Heart left ventricle (tissue), 13 donors: ENCODE measurements around the gene CDY1B.
"Not testable (repeated sequence)": the region's sequence is repeated elsewhere in the genome, so short reads cannot be mapped to it uniquely, and the experiment has no call there.

ENCODE experiments used
- CTCF ChIP-seq, 12 donors: fragments of 200-600 bp; sonication (generic) in 4 of 12; IDR thresholded peaks; one replicate each; pipeline versions ENCODE4 v1.5.0 to v1.8.0; 2018 to 2022; ENCODE audit warnings: antibody characterized with exemption in 12 of 12, mild to moderate bottlenecking in 5 of 12
- POLR2A ChIP-seq, 2 donors: fragments of 450-650 bp; IDR thresholded peaks; one replicate each; pipeline ENCODE4 v1.6.1; 2017; ENCODE audit warnings: antibody characterized with exemption in 2 of 2, mild to moderate bottlenecking in 2 of 2, moderate library complexity in 2 of 2
- donor health status: ischemic (EF 13 %, LVEDD 7.1; RV severe dilation, severe dysfunction).
- donor health status: DM: no; HTN: yes; CAD: no.
- donor health status: DM: no; HTN: no; CAD: no.
- donor health status: ischemic (EF 25% LVEDD 6.9; RV normal size, moderate dysfunction).
- donor health status: ischemic (EF 25% LVEDD 5.7; RV mildly dilated, moderate dysfunction).
- donor health status: ischemic (EF 35%, LVEDD 5.7; RV mildly dilated, moderate dysfunction).
- donor health status: nonischemic (EF 11% LVEDD 7.7; RV severe dilation, severe dysfunction).
- donor health status: DM: yes; HTN: yes; CAD: no.
- donor health status: PGD.
- donor health status: ischemic (EF 29% LVEDD 5.4; RV normal size, mild dysfunction).
- donor health status: nonischemic (EF 23%, LVEDD 6.1; RV moderate dilation, normal function).

- not testable (repeated sequence) for TF ChIP-seq CTCF, POLR2A (IDR thresholded peaks at IDR 0.05)
These were observed 21.4 kb downstream of the CDY1B start for GRCh38 chrY:24026212-24027103.
